Activated CD4-positive, alpha-beta T cell treated with anti-CD3 and anti-CD28 coated beads, Interleukin-2, amount 10 ng/mL, durations not matched to agents 24 days and 14 days (primary cell): ENCODE results near the gene FGFR2. TPM values are rescaled to one million over a fixed set of nuclear protein-coding genes. Genes with fewer than 3 reads are reported as not detected.

Experiments
- DNase-seq: peaks from one replicate; pipeline ENCODE4 v3.0.0; 2022
- H3K27ac Mint-ChIP-seq: one replicate; pipeline ENCODE4 v1.8.0; 2022; ENCODE audit warnings: mild to moderate bottlenecking, mixed read lengths
- H3K27me3 Mint-ChIP-seq: one replicate; pipeline ENCODE4 v1.8.0; 2022; ENCODE audit warnings: mixed read lengths
- H3K36me3 Mint-ChIP-seq: one replicate; pipeline ENCODE4 v1.8.0; 2022; ENCODE audit warnings: low read depth, mild to moderate bottlenecking, mixed read lengths
- H3K4me1 Mint-ChIP-seq: one replicate; pipeline ENCODE4 v1.8.0; 2021; ENCODE audit warnings: mixed read lengths
- H3K4me3 Mint-ChIP-seq: one replicate; pipeline ENCODE4 v1.8.0; 2022; ENCODE audit warnings: mild to moderate bottlenecking, moderate library complexity, mixed read lengths
- H3K9me3 Mint-ChIP-seq: one replicate; pipeline ENCODE4 v1.8.0; 2021; ENCODE audit warnings: mixed read lengths
- intact Hi-C: fragments of 100-400 bp; cut with micrococcal nuclease; formaldehyde crosslinking; loops from one replicate; pipeline ENCODE4 v1.15.1; 2023
- total RNA-seq: library from RNA; stranded (reverse); gene quantifications from 2 replicates; pipeline ENCODE4 v1.2.3, GENCODE V29; 2022

The FGFR2 gene
- total RNA-seq, 1 donor from 2014 or later = not detected

DNA sequence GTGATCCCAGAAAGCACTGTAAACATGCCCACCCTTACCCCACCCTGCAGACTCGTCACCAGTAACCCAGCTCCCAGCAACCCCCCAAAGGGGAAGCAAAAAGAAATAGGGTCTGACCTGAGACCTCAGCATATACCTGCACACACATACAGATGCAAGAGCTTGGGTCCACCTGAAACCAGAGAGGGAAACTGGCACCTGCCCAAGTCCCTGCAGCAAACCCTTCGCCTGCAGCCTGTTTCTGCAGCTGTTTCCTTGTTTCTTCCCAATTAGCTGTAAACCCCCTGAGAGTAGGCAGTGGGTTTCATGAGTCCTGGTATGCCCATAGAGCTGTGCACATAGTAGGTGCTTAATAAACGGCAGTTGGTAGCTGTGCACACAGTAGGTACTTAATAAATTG, 140.5 kb downstream of the FGFR2 start:
- intact Hi-C loops = no loop called here
- no peaks in the 10 kb centered on the region for H3K36me3 Mint-ChIP-seq
- H3K27me3 Mint-ChIP-seq = no peaks in the 10 kb centered on the region
- no peaks in the 10 kb centered on the region for H3K9me3 Mint-ChIP-seq
- no peaks in the 10 kb centered on the region for H3K4me1 Mint-ChIP-seq
- H3K4me3 Mint-ChIP-seq = no peak overlapping the region
- H3K27ac Mint-ChIP-seq = no peak overlapping the region
- DNase-seq = no peak

DNA sequence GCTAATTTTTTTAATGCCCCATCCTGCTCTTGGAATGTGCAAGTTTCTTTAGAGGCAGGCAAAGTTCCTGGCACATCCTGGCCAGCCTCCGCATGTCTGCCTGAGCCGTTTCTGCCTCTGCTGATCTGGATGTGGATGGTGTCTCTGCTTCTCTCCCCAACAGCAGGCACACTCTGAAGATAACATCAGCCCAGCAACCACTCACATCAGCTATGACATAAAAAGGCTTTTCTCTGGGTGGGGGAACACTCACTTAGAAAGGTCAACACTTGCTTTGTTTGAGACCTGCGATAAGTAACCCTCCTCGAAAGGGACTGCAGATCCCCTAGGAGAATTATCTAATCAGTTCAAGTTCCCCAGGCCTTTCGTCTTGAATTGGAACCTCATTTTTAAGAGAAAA, 142.9 kb downstream of the FGFR2 start:
- no peak overlapping the region for H3K27ac Mint-ChIP-seq
- no peaks in the 10 kb centered on the region for H3K27me3 Mint-ChIP-seq
- DNase-seq = no peak
- H3K36me3 Mint-ChIP-seq = no peaks in the 10 kb centered on the region
- no peaks in the 10 kb centered on the region for H3K9me3 Mint-ChIP-seq
- no peak overlapping the region for H3K4me3 Mint-ChIP-seq
- no peaks in the 10 kb centered on the region for H3K4me1 Mint-ChIP-seq
- intact Hi-C loops = no loop called here

DNA sequence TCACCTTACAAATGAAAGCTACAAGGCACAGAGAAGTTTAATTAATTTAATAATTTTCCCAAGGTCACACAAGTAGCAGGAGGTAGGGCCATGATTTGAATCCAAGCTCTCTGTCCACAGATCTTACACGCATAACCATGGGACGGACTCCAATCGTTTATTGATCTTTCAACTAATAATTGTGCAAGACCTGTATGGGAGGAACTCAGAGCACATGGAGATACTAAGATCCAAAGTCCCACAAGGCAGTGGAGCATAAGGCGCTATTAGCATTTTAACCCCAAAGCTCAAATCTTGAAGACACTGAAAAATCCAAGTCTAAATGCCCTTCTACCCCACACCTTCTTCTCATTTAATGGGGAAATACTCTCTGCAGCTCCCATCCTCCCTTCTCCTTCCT, 143.5 kb downstream of the FGFR2 start:
- H3K27ac Mint-ChIP-seq = no peak overlapping the region
- H3K4me3 Mint-ChIP-seq = no peak overlapping the region

DNA sequence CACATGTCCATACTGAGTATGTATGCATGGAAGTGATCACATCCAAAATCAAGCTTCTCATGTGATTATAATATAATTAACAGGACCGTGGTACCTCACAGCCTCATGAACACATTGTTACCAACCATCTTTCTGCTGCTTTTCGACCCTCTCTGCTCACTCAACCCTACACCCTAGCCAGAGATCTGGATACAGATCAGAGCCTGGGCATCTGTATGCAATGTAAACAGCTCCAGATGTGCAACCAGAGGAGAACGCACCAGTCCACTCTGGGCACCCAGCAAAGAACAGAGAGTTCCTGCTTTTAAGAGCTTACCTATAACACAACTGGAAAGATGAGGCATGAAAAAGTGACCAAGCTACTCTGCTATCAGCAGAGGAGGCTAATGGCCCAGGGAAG, 145.1 kb downstream of the FGFR2 start:
- no peak for DNase-seq
- Mint-ChIP-seq H3K36me3 (no peaks in the 10 kb centered on the region), H3K4me1 (no peaks in the 10 kb centered on the region), H3K27ac (no peak overlapping the region), H3K27me3 (no peaks in the 10 kb centered on the region), H3K9me3 (no peaks in the 10 kb centered on the region), H3K4me3 (no peak overlapping the region)
- intact Hi-C loops = no loop called here

More for the DNA sequence above, 143.5 kb downstream of the FGFR2 start:
- Mint-ChIP-seq H3K4me1 (no peaks in the 10 kb centered on the region), H3K36me3 (no peaks in the 10 kb centered on the region), H3K9me3 (no peaks in the 10 kb centered on the region), H3K27me3 (no peaks in the 10 kb centered on the region)
- DNase-seq = no peak
- intact Hi-C loops = no loop called here

DNA sequence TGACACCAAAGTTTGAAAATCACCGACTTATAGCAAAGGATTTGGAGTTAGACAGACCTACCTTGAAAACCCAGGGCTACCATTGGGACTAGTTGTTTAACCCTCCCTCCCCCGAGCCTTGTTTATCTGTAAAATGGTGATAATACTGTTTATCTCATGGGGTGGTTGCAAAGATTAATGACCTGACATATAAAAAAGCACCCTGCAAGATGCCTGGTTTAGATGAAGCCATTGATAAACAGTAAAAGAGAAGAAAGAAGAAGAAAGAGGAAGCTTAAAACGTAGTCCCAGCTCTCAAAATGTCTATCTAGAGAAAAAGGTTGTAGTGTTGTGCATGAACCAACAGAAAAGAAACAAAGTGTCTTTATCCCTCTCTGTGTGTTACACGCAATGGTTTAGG, 145.7 kb downstream of the FGFR2 start:
- DNase-seq = no peak
- Mint-ChIP-seq H3K9me3 (no peaks in the 10 kb centered on the region), H3K27me3 (no peaks in the 10 kb centered on the region), H3K36me3 (no peaks in the 10 kb centered on the region), H3K27ac (no peak overlapping the region), H3K4me3 (no peak overlapping the region), H3K4me1 (no peaks in the 10 kb centered on the region)
- intact Hi-C loops = no loop called here

DNA sequence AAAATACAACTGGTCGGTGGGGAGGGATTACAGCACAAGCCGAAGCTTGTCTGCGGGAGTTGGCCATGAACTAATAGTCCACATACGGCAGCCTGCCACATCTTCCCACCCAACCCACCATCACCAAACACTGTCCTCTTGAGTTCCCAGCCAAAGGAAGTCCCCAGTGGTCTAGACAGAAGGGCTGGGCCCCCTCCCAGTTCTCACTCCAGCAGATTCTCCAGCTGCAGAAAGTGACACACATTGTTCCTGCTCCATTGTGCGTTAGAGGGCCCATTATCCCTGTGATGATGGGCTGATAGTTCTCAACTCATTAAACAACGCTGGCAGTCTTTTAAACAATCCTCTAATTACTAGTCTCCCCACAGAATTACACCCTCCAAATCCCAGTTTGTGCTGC, 148.0 kb downstream of the FGFR2 start:
- DNase-seq = no peak
- Mint-ChIP-seq H3K4me3 (no peak overlapping the region), H3K4me1 (no peaks in the 10 kb centered on the region), H3K27me3 (no peaks in the 10 kb centered on the region), H3K36me3 (no peaks in the 10 kb centered on the region), H3K9me3 (no peaks in the 10 kb centered on the region), H3K27ac (no peak overlapping the region)
- intact Hi-C loops = no loop called here

DNA sequence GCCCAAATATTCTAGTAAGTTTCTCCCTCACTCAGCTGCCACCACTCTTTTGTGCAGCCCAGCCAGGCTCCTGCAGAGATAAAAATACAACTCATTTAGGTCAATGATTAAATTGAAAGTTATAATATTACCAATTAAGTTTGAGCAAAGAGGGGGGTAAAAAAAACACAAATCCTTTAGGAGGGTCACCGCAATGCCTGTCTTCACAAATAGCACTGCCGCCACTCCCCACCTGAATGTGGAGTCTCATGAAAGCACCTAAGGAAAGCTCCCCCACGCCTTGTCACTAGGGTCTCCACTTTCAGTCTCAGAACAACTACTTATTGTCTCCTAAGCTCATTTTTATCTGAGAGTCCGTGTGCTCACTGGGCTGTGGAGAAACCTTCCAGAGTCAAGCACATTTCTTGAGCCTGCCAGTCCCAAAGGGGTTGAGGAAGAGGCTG, 148.7 kb downstream of the FGFR2 start:
- Mint-ChIP-seq H3K36me3 (no peaks in the 10 kb centered on the region), H3K27ac (no peak overlapping the region), H3K4me1 (no peaks in the 10 kb centered on the region), H3K9me3 (no peaks in the 10 kb centered on the region), H3K27me3 (no peaks in the 10 kb centered on the region), H3K4me3 (no peak overlapping the region)
- intact Hi-C loops = no loop called here
- DNase-seq = no peak

DNA sequence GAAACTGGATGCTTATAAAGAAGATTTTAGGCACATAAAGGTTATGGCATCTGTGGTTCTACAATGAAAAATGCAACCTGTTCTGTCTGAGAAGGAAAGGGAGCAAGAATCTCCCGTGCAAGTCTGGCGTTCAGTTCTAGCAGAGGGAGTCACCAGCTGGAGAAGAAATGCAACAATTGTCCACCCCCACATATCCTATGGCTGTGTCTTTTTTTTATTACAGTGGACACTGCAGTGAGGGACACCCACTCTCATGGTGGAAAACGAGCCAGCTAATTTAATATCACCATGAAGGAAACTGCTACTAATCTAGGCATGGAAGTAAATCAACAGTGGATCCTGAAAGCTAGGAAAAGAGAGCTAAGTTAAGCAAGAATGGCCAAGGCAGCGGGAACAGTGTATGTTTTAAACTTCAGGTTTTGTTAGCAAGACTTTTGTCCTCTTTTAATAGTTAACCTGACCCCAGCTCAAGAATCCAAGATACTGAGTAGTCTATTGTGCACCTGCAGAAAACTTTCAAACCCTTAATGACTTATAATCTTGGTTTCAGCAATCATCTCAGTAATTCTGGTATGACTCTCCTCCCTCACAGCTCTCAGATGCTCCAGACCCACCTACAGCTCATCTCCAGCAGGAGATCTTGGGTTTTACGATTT, 149.3 kb downstream of the FGFR2 start:
- Mint-ChIP-seq H3K9me3 (no peaks in the 10 kb centered on the region), H3K27me3 (no peaks in the 10 kb centered on the region), H3K36me3 (no peaks in the 10 kb centered on the region), H3K4me1 (no peaks in the 10 kb centered on the region), H3K4me3 (no peak overlapping the region), H3K27ac (no peak overlapping the region)
- intact Hi-C loops = no loop called here
- no peak for DNase-seq

DNA sequence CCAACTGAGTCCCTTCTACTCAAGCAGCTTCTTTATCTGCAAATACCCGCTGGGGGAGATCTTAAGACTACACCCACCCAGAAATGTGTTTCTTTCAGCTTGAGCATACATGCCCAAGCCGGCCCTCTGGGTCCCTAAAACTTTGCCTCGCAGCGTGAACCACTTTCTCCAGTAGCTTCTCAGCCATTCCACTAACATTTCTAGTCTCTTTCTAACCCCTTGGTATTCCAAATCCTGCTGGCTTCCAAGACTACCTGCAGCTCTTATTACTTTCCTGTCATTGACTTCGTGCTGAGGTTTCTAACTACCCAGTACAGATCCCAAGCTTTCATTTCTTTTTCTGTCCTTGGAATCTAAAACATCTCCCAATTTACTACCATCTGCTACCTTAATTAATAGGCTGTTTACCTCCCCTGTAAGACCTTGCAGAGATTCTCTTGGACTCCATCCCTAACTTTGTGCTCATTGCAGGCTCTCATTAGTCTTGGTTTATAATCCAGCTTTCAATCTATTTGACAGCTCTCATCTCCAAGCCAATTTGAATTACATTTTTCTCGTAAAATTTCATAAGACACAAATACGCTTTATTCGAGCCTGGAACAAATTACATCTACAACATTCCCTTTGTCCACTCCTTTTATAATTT, 153.6 kb downstream of the FGFR2 start:
- Mint-ChIP-seq H3K36me3 (no peaks in the 10 kb centered on the region), H3K4me1 (no peaks in the 10 kb centered on the region), H3K4me3 (no peak overlapping the region), H3K27ac (no peak overlapping the region), H3K27me3 (no peaks in the 10 kb centered on the region), H3K9me3 (no peaks in the 10 kb centered on the region)
- no peak for DNase-seq
- intact Hi-C loops = no loop called here

DNA sequence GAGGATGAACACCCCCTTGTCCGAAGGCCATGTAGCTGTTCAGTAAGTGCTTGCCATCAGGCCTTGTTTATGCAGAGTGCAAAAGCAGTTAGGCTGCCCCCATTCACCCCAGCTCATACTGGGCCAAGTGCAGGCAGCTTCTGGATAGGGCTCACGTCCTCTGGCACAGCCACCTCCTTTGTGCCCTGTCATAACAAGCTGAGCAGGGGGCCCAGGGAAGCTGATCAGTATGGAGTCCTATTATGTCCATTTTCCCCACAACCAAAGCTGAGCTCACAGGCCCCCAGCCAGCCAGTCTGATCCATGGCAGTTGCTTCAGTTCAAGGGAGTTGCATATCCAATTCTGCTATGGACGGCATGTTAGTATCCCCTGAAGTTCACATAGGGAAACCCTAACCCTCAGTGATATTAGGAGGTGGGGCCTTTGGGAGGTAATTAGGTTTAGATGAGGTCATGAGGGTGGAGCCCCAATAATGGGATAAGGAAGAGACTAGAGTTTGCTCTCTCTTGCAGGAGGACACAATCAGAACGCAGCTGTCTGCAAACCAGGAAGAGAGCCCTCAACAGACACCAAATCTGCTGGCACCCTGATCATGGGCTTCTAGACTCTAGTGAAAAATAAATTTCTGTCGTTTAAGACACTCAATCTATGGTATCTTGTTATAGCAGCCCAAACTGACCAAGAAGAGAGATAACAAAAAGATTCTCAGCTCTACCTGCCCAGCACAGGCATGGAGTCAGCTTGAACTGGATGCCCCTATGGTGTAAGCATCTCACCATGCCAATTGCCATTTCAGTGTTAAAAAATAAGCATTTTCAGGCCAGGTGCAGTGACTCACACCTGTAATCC, 155.9 kb downstream of the FGFR2 start:
- Mint-ChIP-seq H3K27me3 (no peaks in the 10 kb centered on the region), H3K36me3 (no peaks in the 10 kb centered on the region), H3K4me3 (no peak overlapping the region), H3K4me1 (no peaks in the 10 kb centered on the region), H3K27ac (no peak overlapping the region), H3K9me3 (no peaks in the 10 kb centered on the region)
- DNase-seq = no peak
- intact Hi-C loops = no loop called here

DNA sequence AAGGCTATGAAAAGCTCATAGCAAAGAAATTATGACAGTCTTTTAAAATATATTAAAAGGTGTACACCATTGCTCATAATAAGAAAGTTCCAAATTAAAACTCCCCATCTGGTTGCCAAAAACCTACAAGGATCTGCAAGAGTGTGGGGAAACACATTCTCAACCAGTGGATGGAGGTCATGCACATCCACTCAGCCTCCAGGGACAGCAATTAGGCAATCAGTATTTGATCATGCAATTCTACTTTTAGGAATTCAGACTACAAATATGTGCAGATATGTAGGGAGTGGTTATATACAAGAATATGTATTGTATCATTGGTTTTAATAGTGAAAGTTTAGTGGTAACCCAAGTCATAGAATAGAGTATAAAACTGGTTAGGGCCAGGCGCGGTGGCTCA, 157.8 kb downstream of the FGFR2 start:
- H3K27me3 Mint-ChIP-seq = no peaks in the 10 kb centered on the region
- H3K36me3 Mint-ChIP-seq = no peaks in the 10 kb centered on the region
- intact Hi-C loops = no loop called here
- no peaks in the 10 kb centered on the region for H3K4me1 Mint-ChIP-seq
- no peak for DNase-seq
- no peaks in the 10 kb centered on the region for H3K9me3 Mint-ChIP-seq
- H3K4me3 Mint-ChIP-seq = no peak overlapping the region
- no peak overlapping the region for H3K27ac Mint-ChIP-seq

DNA sequence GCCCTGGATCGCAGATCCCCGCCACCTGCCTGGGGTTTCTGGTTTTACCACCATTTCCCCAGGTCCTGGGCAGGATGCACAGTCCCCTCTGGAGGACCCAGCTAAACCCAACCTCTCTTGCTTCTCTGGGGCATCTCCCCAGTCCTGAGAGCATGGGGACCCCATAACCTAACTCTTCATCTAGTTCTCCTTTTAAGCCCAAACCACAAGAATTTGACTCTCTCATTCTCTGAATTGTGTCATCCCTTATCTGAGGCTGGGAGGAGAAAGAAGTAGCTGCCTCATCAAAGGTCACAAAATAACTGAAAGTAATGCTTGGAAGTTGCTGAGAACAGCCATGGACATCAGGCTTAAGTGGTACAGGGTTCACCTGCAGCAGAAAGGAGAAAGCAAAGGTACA, 159.9 kb downstream of the FGFR2 start:
- H3K4me1 Mint-ChIP-seq = no peaks in the 10 kb centered on the region
- no peaks in the 10 kb centered on the region for H3K27me3 Mint-ChIP-seq
- no peak for DNase-seq
- H3K27ac Mint-ChIP-seq = no peak overlapping the region
- H3K36me3 Mint-ChIP-seq = no peaks in the 10 kb centered on the region
- no peak overlapping the region for H3K4me3 Mint-ChIP-seq
- intact Hi-C loops = no loop called here
- H3K9me3 Mint-ChIP-seq = no peaks in the 10 kb centered on the region

DNA sequence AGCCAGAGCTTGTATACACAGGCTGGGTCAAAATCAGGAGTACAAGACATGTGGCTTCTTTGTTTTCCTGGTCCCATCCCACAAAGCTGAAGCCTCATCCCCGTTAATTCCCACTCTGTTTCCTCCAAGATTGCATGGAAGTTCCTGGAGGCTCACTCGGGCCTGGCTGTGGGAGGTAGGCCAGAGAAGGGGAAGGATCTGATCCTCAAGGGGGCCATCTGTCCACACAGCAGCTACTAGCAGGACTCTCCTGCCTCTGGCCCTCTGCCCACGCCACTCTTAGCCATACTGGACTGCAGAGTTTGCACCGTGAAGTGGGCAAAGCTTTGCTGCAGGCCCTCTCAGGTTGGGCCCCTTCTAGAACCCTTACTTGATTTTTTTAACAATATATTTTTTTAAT, 160.6 kb downstream of the FGFR2 start:
- no peak for DNase-seq
- intact Hi-C loops = no loop called here
- H3K4me3 Mint-ChIP-seq = no peak overlapping the region
- no peak overlapping the region for H3K27ac Mint-ChIP-seq
- no peaks in the 10 kb centered on the region for H3K27me3 Mint-ChIP-seq
- H3K4me1 Mint-ChIP-seq = no peaks in the 10 kb centered on the region
- no peaks in the 10 kb centered on the region for H3K36me3 Mint-ChIP-seq
- H3K9me3 Mint-ChIP-seq = no peaks in the 10 kb centered on the region

DNA sequence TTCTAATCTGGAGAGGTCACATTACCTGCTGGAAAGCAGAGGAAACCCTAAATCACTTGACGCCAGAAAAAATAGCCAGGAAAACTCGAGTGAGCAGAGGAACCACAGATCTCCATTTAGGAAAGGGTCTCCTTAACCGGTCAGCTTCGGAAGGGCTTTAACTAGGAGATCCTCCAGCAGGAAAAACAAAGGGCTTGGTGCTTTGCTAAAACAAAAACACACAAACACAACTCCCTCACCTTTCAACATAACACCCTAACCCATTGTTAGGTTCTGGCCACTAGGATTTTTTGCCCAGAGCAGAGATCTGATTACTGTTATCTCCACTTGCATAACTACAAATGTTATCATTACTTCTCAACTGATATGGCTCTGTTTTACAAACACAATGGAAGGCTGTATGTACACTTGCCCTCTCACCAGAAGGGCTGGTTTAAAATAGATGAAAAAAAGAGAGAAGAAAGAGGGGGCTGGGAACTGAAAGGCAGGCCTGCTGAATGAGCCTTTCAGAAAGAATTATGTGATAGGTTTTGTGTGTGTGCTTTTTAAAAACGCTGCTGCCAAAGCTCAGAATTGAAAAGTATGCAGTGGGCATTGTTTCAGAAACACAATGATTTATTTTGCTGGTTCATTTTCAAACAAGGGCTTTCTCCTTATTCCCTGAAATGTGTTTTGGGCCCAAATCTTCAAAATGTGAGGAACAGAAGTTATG, 161.5 kb downstream of the FGFR2 start:
- H3K36me3 Mint-ChIP-seq = no peaks in the 10 kb centered on the region
- H3K27ac Mint-ChIP-seq = no peak overlapping the region
- H3K4me3 Mint-ChIP-seq = no peak overlapping the region
- no peaks in the 10 kb centered on the region for H3K4me1 Mint-ChIP-seq
- intact Hi-C loops = no loop called here
- H3K9me3 Mint-ChIP-seq = no peaks in the 10 kb centered on the region
- H3K27me3 Mint-ChIP-seq = no peaks in the 10 kb centered on the region
- no peak for DNase-seq
